HL-60 (cell line): ENCODE data around the gene SMARCA2.

ENCODE experiments used
- DNase-seq, 2 experiments: peaks; one replicate each; pipeline ENCODE4 v3.0.0-alpha.2; 2010 to 2020; ENCODE audit warnings: low read depth in 1 of 2, low spot score in 1 of 2
- H3K27ac ChIP-seq: fragments of 250-450 bp; sonication (Bioruptor Pico); replicated peaks from 2 replicates; pipeline ENCODE4 v1.5.1; 2020; ENCODE audit warnings: mild to moderate bottlenecking, moderate library complexity
- H3K27me3 ChIP-seq: fragments of 250-450 bp; sonication (Bioruptor Pico); 2 replicates; pipeline ENCODE4 v1.5.1; 2021; ENCODE audit warnings: mild to moderate bottlenecking, moderate library complexity; ENCODE audit not compliant: insufficient read depth, poor library complexity, severe bottlenecking
- H3K4me3 ChIP-seq: replicated peaks from 2 replicates; pipeline ENCODE4 v1.5.1; 2011; ENCODE audit warnings: mild to moderate bottlenecking, control low read depth, low read length; ENCODE audit not compliant: insufficient read depth
- CTCF ChIP-seq: IDR thresholded peaks from one replicate; pipeline ENCODE4 v1.5.1; 2011; ENCODE audit warnings: low read length, control low read depth, inconsistent platforms; ENCODE audit not compliant: insufficient read depth
- GABPA ChIP-seq: IDR thresholded peaks from 2 replicates; pipeline ENCODE4 v1.6.1; 2012; ENCODE audit warnings: low read depth
- POLR2AphosphoS5 ChIP-seq: IDR thresholded peaks from 2 replicates; pipeline ENCODE4 v1.6.1; 2012; ENCODE audit warnings: low read depth
- REST ChIP-seq: IDR thresholded peaks from 2 replicates; pipeline ENCODE4 v1.6.1; 2012; ENCODE audit warnings: low read depth; ENCODE audit not compliant: insufficient replicate concordance
- SPI1 ChIP-seq: IDR thresholded peaks from 2 replicates; pipeline ENCODE4 v1.6.1; 2012; ENCODE audit warnings: low read depth, mild to moderate bottlenecking, borderline replicate concordance

Gene SMARCA2

GRCh38 chr9:2235623-2236022 lies 220.5 kb downstream of the SMARCA2 start:
- no peak overlapping the region for H3K4me3 ChIP-seq
- no peaks in the 10 kb centered on the region for H3K27me3 ChIP-seq
- DNase-seq = no peak
- no peak overlapping the region for H3K27ac ChIP-seq
- TF ChIP-seq POLR2AphosphoS5 (no peak), CTCF (no peak), SPI1 (no peak), REST (no peak), GABPA (no peak)

- no peak for DNase-seq
- TF ChIP-seq SPI1 (no peak), POLR2AphosphoS5 (no peak), GABPA (no peak), CTCF (no peak), REST (no peak)
- no peak overlapping the region for H3K4me3 ChIP-seq
- no peaks in the 10 kb centered on the region for H3K27me3 ChIP-seq
- H3K27ac ChIP-seq = no peak overlapping the region
These were observed 221.7 kb downstream of the SMARCA2 start for GRCh38 chr9:2236850-2237249.

GRCh38 chr9:2241461-2241835 lies 226.3 kb downstream of the SMARCA2 start:
- DNase-seq = no peak
- Histone ChIP-seq H3K4me3 (0 out of 2 replicates have a peak overlapping the region, but pooled peaks have one; percentile 13), H3K27ac (no peak overlapping the region), H3K27me3 (no peaks in the 10 kb centered on the region)
- no peak for TF ChIP-seq REST
- no peak for TF ChIP-seq POLR2AphosphoS5
- no peak for TF ChIP-seq SPI1
- TF ChIP-seq GABPA = no peak
- TF ChIP-seq CTCF = no peak
